Stimulated activated naive CD4-positive, alpha-beta T cell (primary cell): ENCODE measurements around the gene GPN3.
"Not testable (repeated sequence)": the region's sequence is repeated elsewhere in the genome, so short reads cannot be mapped to it uniquely, and the experiment has no call there.

Source experiments
- DNase-seq, 6 experiments: peaks; one replicate each; lab custom pipeline; 2025; lab: John Stamatoyannopoulos, UW

Gene GPN3

GRCh38 chr12:110444455-110444854, 23.6 kb downstream of the GPN3 start:
- DNase-seq: no peak

- no peak for DNase-seq
These were observed 31.8 kb downstream of the GPN3 start for GRCh38 chr12:110436231-110436630.

DNA sequence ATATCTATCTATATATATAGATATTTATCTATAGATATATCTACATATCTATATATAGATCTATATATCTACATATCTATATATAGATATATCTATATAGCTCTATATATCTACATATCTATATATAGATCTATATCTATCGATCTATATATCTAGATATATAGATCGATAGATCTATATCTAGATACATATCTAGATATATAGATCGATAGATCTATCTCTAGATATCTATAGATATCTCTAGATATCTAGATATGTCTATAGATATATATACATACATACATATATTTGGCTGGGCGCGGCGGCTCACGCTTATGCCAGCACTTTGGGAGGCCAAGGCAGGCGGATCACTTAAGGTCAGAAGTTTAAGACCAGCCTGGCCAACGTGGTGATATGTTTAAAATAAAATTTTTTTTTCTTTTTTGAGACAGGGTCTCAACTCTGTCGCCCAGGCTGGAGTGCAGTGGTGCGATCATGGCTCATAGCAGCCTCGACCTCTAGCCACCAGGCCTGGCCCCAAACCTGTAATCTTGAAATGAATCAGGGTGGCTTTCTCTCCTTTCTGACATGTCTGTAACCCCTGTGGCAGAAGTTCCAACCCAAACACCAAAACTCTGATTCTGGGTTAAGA, 36.0 kb downstream of the GPN3 start:
- no peak for DNase-seq

DNA sequence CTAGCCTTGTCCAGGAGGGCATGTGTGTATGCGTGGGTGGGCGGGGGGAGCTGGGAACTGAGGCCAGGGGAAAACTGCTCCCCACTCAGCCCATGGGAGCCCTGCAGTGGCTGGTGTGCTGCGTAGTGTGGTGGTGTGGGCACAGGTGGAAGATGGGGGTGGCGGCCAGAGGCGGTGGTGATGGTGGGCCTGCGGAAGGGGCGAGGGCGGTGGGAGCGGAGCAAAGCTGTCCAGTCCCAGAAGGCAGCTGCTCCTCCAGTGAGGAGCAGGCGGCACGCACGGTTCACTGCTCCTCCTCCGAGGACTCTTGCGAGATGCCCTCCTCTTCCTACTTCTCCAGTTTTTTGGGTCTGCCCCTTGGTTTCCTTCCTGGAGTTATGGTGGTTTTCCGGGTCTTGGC, 38.4 kb downstream of the GPN3 start:
- DNase-seq: not testable (repeated sequence)

- DNase-seq: no peak
These were observed 41.7 kb downstream of the GPN3 start for GRCh38 chr12:110426406-110426805.

GRCh38 chr12:110424237-110424636, 43.8 kb downstream of the GPN3 start:
- no peak for DNase-seq

DNA sequence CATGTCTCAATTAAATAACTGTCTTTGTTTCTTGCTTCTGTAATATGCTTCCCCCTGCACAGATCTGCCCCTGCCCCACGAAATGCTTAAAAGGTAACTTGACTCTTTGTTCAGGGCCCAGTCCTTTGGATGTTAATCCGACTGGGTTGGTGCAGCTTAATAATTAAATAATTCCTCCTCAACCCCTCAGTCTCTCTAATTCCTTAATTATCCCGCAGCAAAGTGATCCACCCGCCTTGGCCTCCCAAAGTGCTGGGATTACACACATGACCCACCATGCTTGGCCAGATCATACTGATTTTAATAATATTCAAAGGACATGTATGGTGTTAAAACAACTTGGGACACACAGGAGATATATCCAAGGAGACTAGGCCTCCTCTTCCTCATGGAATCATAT, 46.4 kb downstream of the GPN3 start:
- no peak for DNase-seq

DNA sequence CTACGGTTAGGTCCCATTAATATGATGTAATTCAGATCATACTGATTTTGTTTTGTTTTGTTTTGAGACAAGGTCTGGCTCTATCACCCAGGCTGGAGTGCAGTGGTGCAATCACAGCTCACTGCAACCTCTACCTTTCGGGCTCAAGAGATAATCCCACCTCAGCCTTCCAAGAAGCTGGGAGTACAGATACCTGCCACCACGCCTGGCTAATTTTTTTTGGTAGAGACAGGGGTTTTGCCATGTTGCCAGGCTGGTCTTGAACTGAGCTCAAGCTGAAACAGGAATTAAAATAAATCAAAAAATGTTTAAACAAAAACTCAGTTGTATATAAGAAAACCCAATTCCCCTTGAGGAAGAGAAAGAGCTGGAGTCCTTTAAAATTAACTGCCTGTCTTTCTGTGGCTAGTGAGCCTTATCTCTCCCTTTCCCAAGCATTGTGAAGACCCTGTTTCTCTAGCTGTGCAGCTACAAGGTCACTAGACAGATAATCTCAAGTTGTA, 46.8 kb downstream of the GPN3 start:
- DNase-seq: no peak

- DNase-seq: not testable (repeated sequence)
These were observed 47.4 kb downstream of the GPN3 start for GRCh38 chr12:110420644-110421043.

GRCh38 chr12:110417113-110417512, 50.9 kb downstream of the GPN3 start:
- not testable (repeated sequence) for DNase-seq

DNA sequence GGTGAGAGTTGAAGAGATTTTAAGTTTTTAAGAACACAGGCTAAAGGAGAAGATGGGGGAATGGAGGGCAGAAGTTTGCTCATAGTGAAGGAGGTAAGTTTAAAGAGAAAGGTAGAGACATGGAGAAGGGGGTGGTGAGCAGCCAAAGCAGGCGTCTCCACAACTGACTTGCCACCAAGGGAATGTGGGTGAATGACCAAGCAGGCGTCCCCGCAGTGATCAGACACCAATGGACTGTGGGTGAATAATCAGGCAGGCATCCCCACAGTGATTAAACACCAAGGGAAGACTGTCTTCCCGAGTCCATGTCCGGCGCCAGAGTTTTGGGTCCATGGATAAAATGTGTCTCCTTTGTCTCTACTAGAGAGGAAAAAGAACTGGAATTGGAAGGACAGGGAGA, 58.0 kb downstream of the GPN3 start:
- DNase-seq: not testable (repeated sequence)

DNA sequence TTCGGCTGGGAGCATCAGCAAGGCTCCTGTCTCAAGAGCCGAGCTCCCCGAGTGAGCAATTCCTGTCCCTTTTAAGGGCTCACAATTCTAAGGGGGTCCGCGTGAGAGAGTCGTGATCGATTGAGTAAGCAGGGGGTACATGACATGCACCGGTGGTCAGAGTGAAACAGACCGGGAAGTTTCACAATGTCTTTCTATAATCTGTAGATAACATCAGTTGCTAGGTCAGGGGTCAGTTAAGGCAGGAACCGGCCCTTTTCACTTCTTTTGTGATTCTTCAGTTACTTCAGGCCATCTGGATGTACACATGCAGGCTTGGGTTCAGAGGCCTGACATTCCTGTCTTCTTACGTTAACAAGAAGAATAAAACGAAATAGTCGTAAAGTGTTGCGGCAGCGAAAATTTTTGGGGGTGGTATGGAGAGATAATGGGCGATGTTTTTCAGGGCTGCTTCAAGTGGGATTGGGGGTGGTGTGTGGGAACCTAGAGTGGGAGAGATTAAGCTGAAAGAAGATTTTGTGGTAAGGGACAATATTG, 62.9 kb downstream of the GPN3 start:
- not testable (repeated sequence) for DNase-seq

DNA sequence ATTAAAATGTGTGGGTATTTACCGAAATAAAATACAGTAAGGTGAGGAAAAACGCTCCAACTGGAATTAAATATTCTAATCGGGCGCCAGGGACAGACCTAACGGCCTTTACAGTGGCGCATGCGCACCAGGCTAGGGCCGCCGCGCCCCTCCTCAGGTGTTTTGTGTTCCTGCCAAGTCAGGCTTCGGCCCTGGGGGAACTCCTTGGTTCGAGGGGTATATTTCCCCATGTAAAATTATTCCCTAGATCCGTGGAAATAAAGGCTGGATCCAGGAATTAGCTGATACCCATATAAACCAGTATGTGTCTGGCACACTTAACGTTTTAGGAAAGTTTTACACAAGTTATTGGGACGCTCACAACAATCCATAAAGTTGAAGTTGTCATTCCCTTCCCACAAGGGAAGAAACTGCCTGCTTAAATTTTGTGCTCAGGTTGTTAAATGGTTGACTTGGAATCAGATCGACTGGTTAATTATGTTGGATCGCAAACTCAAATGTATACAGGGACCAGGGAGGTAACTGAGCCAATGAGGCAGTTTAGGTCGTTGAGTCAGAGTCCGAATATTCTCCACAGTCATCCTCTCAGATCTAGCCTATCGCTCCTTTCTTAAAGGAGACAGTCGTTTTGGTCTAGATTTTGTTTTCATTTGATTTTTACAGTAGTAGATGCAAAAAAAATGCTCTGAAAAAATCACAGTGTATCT, 63.9 kb downstream of the GPN3 start:
- peak; percentile 59 to 95 (median 76) for DNase-seq

DNA sequence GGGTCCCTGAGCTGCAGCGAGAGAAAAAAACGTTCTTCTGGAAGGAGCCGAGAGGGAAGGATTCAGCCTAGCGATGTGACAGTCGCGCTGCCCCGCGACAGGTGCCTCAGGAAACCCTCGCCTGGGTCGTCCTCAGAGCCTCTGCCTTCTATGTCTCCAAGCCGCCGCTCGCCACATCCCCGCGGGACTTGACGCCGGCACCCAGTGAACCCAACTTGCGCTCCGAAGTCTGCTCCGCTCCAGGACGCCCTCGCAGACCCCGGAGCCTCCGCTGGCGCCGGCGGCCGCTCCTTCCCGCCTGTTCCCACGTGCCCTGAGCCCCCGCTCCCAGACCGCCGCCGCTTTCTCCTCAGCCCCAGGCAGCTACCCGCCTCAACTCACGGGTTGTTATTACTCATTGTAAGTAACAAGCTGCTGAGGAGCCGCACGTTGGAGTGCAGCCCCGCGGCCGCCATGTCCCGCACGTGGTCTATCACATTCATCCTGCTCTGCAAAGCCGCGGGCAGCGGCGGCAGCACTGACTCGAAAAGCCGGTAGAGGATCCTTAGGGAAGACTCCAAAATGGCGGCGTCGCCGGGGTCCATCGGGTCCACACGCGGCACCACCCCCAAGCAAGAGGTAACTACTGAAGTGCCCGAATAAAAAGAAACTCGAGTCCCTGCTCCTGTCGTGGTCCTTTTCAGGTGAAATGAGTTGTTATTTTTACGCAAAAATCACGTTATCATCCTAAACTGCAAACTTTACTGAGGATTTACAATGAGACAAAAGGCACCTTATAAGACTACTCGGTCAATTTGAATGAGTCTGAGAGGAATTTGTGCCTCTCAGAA, 64.7 kb downstream of the GPN3 start, which contains the start of gene ANAPC7:
Gene ANAPC7, minus strand, starts transcription at position 563 of the 830 bp plus-strand sequence. Its CDS starts 81 bp downstream, at position 482.
- DNase-seq: peak; percentile 79 to 95 (median 82)
